ENCODE data around the gene HMBS.
A peak's percentile ranks its signal among the peaks of the same experiment; 100 is the strongest.

DNA sequence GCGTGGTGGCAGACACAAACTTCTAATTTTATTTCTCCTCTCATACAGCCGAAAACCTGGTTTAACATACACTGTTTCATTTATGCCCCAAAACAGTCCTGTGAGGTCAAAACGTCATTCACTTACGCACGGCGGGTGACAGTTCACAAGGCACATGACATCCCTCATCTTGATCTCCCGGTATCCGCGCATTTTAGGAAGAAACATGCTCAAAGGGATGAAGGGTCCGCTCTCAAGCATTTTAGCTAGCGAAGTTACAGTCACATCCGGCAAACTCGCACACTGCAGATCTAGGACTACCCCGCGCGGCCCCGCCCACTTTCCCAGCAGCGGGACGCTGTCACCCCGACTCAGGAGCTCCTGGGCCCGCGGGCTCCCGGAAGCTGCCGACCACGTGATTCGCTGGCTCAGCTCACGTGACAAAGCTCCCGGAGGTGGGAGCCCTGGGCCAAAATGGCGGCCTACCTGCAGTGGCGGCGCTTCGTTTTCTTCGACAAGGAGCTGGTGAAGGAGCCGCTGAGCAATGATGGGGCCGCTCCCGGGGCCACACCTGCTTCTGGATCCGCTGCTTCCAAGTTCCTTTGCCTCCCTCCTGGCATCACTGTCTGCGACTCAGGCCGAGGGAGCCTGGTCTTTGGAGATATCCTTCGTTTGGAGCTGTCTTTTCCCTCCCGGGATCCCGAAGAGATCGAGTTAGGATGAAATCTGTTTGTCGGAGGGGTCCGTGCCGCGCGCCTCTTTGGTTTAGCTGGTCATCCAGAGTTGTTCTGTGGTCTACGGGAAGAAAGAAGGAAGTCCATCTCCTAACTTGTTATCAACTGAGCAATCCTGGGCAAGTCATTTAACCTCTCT lies 17.1 kb upstream of the HMBS start, which contains the start of gene VPS11:
- TF ChIP-seq, protein P1, sequence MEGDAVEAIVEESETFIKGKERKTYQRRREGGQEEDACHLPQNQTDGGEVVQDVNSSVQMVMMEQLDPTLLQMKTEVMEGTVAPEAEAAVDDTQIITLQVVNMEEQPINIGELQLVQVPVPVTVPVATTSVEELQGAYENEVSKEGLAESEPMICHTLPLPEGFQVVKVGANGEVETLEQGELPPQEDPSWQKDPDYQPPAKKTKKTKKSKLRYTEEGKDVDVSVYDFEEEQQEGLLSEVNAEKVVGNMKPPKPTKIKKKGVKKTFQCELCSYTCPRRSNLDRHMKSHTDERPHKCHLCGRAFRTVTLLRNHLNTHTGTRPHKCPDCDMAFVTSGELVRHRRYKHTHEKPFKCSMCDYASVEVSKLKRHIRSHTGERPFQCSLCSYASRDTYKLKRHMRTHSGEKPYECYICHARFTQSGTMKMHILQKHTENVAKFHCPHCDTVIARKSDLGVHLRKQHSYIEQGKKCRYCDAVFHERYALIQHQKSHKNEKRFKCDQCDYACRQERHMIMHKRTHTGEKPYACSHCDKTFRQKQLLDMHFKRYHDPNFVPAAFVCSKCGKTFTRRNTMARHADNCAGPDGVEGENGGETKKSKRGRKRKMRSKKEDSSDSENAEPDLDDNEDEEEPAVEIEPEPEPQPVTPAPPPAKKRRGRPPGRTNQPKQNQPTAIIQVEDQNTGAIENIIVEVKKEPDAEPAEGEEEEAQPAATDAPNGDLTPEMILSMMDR (IDR thresholded peaks at IDR 0.05 in 4 of 5, conservative IDR thresholded peaks at IDR 0.05 in 1 of 5) = peak in 1 of 5 experiments; percentile 26
- TF ChIP-seq POLR2A (IDR thresholded peaks at IDR 0.05) = peak; percentile 70 to 71

Data from gastrocnemius medialis (tissue), 4 donors.